Cerebellar cortex (tissue), 1 donor: ENCODE measurements around the gene ZNF438.

ENCODE experiments used
- DNase-seq: peaks from one replicate; pipeline ENCODE4 v3.0.0-alpha.2; 2015; ENCODE audit warnings: low spot score

ZNF438 gene

GRCh38 chr10:31014161-31014875 lies 17.3 kb downstream of the ZNF438 start:
- no peak for DNase-seq

DNA sequence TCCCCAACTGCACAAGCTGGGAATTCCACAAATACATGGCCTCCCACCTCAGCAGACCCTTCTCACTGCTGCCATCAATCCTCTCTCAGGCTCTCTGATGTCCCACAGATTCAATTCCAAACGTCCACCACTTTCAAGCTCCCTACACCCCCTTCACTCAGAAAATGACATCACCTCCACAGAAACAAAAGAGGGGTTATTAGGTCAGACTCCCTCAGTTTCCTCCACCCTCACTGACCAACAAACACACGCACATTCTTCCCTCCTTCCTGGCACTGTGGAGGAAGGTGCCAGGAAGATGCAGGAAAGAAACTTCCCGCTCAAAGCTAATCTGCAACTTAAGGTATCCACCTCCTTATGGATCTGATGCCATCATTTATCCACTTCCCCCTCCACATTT lies 18.3 kb downstream of the ZNF438 start:
- no peak for DNase-seq

DNA sequence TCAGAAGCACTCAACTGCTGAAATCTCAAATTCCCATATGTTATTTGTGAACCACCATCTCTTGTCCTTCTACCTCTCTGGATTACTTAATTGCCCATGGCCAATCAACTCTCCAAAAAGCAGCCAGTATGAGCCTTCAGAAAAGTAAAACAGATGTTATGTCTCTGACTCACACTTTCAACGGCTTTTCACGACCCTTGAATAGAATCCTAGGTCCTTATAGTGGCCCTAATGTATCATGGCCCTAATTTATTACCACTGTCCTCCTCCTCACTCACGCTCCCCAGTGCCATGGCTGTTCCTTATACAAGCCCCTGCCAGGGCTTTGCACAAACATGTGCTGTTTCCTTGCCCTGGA lies 20.0 kb downstream of the ZNF438 start:
- no peak for DNase-seq

- DNase-seq, result no peak
Observed at GRCh38 chr10:31011017-31011664, 20.5 kb downstream of the ZNF438 start.

DNA sequence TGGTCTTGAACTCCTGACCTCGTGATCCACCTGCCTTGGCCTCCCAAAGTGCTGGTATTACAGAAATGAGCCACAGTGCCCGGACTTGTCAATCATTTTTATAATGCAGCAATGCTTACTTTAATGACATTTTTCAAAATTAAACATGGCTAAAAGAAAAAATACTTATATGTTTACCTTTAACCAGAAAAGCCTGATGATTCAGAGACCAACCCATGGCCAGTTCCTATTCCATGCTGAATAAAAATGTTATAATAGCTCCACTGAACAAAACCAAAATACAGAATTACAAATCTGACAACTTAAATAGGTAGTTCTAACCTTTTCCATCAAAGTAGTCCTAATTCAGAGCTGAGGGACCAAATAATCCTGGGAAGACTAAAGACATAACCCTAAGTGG lies 21.6 kb downstream of the ZNF438 start:
- DNase-seq, result no peak

GRCh38 chr10:31005895-31006294 lies 25.8 kb downstream of the ZNF438 start:
- DNase-seq, result no peak

DNA sequence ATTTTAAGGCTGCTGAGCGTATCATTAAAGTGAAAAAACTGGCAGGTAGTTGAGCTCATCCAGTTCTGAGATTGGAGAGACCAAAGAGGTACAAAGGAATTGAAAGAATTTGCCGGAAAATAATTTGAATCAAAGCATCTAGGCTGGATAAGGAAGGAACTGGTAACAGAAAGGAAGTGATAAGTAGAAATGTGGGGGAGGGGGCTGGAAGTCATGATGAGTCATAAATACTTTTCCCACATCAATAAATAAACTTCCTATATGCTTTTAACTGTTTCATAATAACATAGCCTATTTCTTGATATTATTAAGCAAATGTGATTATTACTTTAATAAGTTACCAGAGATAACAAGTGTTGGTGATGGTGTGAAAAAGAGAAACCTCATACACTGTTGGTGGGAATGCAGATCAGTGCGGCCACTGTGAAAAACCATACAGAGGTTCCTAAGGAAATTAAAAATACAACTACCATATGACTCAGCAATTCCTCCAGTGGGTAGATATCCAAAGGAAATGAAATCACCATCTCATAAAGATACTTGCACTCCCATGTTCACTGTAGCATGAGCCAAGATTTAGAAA lies 27.0 kb downstream of the ZNF438 start:
- no peak for DNase-seq

GRCh38 chr10:31001740-31002139 lies 29.9 kb downstream of the ZNF438 start:
- no peak for DNase-seq

GRCh38 chr10:31000867-31001266 lies 30.8 kb downstream of the ZNF438 start:
- no peak for DNase-seq

DNA sequence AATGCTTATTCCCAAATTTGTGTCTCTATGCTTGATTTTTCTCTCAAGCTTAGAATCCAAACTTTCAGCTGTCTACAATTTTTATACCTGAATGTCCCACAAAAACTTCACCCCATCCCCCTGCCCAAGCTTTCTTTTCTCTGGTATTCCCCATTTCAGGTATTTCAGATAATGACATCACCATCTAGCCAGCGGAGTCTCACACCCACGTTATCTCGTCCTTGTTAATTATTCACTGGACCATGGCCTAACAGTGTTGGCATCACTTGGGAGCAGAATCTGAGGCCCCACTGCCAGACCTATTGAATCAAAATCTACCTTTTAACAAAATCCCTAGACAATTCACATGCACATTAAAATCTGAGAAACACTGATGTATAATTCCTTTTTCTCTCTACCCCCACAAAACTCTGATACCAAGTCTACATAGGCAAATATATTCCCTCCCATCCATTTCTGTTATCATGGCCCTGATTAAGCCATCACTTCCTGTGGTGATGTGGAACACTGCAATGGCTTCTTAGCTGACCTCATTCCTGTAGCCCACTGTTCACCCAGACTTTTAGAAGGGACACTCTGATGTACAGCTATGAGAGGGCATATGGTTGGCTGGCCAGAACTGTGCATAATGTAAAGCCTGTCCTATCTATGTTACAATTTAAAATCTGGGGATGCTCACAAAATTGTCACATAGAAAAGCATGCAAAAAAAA lies 31.4 kb downstream of the ZNF438 start:
- DNase-seq, result no peak

DNA sequence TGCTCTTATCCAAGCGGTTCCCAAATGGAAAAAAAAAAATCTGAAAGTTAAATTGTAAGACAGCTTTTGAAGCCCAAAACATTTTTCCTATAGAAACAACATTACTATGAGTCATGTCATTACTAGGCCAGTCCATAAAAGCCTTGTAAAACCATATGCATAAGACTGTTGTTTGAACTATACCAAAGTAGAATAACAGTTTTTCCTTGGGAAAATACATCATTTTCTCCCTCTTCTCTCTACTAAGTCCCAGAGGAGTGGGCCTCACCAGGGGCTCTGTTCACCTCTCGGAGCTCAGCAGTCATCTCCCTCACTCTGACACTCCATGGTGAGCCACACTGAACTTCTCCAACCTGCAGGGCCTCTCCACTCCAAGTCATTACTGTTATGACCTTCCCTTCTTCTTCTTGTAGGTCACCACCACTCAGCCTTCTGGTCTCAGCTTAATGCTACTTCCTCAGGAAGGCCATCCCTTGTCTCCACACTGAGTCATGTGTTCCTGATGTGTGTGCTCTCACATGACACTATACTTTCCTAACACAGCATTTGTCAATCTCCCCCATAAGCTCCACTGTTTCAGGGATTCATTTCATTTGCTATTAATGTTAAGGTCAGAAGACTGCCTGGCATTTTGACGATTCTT lies 32.5 kb downstream of the ZNF438 start:
- DNase-seq, result no peak

GRCh38 chr10:30997536-30998235 lies 34.0 kb downstream of the ZNF438 start:
- DNase-seq, result no peak

GRCh38 chr10:30996481-30997005 lies 35.1 kb downstream of the ZNF438 start:
- DNase-seq, result no peak

GRCh38 chr10:30995081-30995770 lies 36.4 kb downstream of the ZNF438 start:
- DNase-seq, result no peak

- no peak for DNase-seq
Observed at GRCh38 chr10:30993155-30993554, 38.5 kb downstream of the ZNF438 start.

DNA sequence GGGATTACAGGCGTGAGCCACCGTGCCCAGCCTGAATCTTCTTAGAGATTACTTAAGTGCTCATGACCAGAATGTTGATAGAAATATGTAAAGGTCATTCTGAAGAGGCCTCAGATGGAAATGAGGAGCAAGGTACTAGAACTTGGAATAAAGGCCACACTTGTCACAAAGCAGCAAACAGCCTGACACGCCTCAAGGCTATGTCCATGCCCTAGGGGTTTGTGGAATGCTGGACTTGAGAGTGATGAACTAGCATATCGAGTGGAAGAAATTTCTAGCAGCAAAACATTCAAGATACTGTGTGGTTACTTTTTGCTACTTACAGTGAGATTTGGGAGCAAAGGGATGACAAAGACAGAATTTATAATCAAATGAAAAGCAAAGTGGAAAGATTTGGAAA lies 39.0 kb downstream of the ZNF438 start:
- no peak for DNase-seq

DNA sequence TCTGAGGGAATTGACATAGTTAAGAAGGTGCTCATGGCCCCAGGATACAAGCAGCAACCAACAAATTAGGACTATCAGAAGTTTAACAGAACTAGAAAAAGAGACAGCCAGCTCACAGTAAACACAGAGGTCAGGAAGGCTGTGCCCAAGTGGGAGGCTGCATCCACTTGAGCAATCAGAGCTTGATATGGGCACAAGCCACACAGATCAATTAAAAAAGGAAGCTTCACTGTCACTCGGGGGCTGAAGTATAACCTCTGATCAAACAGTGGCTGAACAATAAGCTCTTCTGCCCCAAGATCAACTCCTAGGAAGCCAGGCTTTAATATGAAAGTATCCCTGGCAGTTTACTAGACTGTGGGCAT lies 40.0 kb downstream of the ZNF438 start:
- DNase-seq, result no peak

- DNase-seq, result no peak
Observed at GRCh38 chr10:30990971-30991646, 40.6 kb downstream of the ZNF438 start.

- DNase-seq, result no peak
Observed at GRCh38 chr10:30990351-30990750, 41.3 kb downstream of the ZNF438 start.

GRCh38 chr10:30988831-30989435 lies 42.7 kb downstream of the ZNF438 start:
- no peak for DNase-seq
